ENCODE results near the gene CORO6.

The CORO6 gene

DNA sequence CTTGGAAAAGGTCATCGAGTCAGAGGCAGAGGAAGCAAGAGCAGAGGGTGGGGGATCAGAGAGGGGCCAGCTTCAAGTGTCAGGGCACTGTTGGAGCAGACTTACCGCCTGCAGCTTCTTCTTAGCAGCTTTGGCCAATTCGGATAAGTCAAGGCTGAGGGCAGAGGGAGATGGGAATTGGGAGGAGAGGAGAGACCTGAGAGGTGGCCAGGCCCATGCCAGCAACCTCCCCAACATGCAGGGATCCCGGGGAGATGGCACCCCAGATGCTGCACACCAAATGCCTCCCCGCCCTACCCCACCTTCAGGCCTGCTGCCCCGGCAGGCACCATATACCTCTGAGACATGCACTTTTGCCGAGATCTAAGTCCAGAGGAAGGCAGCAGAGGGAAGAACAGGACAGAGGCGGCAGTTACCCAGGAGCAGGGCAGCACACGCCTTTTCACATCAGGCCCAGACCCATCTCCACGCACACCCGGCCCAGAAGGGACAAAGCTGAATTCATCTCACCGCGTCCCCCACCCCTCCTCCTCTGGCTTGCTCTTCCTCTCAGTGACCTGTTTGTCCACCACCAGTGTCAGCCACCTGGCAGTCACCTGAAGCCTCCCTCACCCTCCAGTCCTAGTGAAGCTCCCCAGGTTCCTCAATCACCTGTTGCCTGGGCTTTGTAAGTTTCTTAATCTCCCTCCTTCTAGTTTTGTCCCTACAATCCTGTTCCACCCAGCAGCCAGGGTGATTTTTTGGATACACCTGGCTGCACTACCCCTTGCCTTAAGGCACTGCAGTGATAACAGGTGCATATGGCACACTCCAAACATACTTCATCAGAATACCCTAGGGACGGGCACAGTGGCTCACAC, 43.9 kb downstream of the CORO6 start:
- FAIRE-seq (no peak), DNase-seq (ENCODE audit: low spot score) (no peak)

DNA sequence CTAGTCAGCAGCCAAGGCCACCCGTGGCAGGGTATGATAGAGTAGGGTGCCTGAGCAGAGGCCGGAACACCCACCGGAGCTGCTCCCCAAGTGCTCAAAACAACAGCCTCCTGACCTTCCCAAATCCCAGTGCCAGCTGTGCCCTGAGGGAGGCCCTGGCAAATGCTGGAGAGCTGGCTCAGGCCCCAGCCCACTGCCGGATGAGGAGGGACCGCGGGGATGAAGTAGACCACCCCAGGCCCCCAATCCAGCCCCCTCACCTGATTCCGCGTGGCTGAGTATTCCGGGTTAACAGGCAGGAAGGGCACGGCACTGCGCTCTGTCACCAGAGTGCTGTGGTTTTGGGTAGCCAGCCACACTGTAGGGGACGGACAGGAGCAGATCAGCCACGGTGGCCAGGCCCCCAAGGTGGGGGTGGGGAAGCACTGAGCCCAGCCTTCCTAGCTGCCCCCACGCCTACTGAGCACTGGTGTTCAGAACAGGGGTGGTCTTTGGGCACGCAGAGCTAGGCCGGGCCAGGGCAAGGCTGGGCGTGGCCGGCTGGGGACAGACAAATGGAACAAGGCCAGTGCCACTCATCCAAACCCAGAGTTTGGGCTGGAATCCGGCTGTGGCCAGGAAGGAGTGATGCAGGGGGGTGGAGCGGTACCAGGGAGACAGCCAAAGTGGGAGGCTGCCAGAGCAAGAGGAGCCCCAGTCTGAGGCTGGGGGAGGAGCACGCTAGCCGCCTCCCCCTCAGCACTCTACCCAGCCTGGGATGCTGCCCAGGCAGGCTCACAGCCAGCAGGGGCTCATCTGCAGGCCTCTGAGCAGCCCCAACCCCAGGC, 45.1 kb downstream of the CORO6 start:
- DNase-seq (ENCODE audit: low spot score) = no peak
- FAIRE-seq = peak; percentile 30

DNA sequence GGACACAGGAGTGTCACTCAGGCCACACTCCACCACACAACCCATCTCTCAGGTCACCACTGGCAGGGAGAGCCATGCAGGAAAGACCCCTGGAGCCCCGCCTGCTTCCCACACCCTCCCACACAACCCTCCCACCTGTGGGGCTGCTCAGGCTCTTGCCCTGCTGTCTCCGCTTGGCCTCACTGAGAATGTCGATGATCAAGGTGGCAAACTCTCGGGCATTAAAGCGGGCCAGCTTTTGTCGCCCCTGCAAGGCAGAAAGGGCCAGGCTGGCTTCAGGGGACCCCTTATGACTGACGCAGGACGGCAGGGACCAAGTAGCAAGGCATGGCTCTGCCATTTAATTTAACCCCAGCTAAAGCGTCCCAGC, 45.7 kb downstream of the CORO6 start:
- DNase-seq (ENCODE audit: low spot score) (no peak), FAIRE-seq (no peak)

DNA sequence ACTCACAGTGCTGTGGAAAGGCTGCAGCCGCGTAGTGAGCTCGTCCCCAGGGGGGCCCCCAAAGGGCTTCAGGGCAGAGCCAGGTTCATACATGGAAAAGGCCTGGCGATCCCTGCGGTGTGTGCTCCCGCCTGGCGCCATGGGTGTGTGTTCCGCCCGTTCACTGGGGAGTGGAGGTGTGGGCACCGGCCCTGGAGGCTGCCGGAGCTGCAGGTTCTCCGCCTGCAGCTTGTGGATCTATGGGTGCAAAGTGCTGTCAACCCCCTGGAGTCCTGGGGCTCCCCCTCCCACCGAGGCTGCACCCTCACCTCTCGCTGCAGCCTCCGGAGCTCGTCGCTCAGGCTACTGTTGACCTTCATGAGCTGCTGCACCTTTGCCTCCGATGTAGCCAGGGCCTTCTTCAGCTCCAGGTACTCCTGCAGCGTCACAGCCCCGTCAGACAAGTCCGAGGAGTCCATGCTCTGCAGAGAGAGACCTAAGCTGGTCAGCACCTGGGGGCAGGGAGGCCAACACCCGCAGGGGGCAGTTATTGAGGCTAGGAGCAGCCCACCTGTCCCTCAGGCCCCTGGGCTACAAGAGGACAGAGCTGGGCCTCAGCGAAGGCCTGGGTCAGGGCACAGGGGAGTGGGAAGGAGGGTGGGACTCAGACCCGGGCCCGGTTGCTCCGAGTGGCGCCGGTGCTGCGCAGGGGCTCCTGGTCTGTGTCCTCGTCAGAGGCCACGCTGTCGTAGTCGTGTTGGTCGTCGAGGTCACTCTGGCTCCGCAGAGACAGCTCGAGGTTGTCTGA, 46.3 kb downstream of the CORO6 start:
- DNase-seq (ENCODE audit: low spot score) (no peak), FAIRE-seq (no peak)

DNA sequence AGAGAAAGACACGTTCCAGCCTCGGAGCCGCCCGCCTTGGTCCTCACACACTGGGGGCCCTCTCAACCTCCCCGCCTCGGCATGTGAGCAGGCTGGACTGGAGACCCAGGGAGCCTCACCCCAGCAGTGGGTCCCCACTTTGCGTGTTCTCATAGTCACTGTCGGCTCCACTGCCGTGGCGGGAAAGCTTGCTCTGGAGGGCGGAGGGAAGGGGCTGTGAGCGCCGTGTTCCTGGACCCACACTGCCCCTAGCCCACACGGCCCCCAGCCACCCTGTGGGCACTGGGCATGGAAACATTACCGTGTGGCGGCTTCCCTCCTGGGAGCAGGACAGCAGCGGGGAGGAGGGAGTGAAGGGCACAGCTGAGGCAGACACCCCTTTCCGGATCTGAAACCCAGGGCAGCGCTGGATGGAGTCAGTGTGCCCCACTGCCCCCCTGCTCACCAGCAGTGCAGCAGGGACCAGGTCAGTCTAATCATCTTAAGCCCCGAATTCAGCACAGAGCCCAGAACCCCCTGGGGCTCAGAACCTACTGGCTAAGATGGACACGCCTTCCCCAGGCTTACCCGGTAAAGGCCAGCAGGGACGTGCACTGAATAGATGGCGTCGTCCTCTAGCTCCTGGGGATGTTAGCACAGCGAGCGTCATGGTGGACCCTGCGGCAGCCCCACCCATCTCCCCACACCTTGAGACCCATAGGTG, 47.0 kb downstream of the CORO6 start:
- FAIRE-seq (peak; percentile 48), DNase-seq (ENCODE audit: low spot score) (no peak)

DNA sequence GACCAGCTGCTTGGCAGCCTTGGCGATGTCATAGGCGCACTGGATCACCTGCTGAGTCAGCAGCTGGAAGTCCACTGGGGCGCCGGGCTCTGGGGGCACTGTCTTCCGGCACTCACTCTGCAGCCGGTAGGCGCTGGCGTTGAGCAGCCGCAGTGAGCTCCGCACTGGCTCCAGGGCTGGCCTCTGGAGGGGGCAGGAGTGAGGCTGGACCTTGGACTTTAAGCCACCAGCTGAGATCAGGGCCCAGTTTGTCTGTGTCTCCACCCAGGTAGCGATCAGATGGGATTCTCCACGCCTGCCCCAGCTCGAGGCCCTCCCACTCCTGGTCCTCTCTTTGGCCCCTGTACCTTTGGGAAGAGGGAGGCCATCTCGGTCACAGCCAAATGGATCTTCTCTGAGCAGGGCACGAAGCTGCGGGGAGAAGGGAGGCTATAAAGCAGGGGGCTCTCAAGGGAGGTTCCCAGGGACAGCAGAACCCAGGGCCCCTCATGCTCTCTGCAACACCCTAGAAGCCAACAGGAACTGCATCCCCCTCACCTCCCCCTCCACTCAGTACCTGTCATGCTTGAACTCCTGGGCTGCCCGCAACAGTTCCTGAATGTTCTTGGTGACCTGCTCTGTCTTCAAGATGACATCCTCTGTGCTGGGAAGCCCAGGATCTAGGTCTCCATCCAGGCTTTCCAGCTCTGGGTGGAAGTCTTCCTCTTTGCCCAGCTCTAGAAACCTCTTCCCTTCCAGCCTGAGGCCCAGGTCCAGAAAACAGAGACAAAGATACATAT, 47.8 kb downstream of the CORO6 start:
- DNase-seq (ENCODE audit: low spot score) = no peak
- no peak for FAIRE-seq

DNA sequence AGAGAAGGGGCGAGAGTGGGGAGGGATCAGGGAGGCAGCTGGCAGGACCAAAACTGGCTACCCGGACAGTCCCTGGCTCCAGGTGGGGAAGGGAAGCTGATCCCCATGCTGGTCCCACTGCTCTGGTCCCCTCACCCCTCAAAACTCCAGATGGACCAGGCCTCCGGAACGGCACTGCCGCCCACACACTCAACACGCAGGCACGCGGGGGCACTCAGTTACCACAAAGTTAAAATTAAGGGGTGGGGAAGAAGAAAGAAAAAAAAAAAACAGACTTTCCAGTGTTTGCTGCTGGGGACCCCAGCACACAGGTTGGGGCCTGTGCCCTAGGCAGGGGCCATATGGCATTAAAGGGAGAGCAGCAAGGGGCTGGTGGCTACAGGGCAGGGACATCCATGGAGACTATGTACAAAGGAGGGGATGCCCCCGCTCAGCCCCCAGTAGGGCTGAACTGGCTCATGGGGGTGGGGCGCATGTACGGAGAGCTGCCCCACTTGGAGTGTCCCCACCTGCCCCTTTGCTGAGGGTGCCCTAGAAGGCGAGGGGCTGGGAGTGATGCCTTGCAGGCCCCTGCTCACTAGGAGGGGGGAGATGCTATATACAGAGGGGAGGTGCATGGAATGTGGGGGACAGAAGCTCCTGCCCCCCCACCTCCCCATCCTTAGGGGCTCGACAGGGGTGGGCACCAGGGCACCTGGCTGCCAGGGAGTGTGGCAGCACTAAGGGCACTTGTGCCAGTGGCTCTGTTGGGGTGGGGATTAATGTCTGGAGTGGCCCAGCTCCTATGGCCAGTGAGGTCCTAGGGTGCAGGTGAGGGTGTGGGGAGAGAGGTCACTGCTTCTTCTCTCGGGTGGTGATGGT, 48.6 kb downstream of the CORO6 start:
- DNase-seq (ENCODE audit: low spot score) = no peak
- FAIRE-seq = no peak

DNA sequence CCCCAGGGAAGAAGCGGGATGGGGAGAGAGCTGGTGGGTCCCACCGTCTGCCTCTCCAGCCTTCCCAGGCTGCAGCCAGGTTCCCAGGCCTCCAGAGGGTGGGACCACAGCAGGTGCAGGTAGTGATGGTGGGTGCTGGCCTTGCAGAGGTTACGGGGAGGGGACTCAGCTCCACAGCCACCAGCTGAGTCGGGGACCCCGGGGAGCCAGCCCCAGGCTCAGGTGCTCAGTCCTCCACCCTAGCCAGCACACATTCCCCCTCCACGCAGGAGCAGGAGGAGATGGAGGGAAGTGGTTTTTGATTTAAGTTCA, 49.2 kb downstream of the CORO6 start:
- FAIRE-seq = no peak
- no peak for DNase-seq (ENCODE audit: low spot score)

DNA sequence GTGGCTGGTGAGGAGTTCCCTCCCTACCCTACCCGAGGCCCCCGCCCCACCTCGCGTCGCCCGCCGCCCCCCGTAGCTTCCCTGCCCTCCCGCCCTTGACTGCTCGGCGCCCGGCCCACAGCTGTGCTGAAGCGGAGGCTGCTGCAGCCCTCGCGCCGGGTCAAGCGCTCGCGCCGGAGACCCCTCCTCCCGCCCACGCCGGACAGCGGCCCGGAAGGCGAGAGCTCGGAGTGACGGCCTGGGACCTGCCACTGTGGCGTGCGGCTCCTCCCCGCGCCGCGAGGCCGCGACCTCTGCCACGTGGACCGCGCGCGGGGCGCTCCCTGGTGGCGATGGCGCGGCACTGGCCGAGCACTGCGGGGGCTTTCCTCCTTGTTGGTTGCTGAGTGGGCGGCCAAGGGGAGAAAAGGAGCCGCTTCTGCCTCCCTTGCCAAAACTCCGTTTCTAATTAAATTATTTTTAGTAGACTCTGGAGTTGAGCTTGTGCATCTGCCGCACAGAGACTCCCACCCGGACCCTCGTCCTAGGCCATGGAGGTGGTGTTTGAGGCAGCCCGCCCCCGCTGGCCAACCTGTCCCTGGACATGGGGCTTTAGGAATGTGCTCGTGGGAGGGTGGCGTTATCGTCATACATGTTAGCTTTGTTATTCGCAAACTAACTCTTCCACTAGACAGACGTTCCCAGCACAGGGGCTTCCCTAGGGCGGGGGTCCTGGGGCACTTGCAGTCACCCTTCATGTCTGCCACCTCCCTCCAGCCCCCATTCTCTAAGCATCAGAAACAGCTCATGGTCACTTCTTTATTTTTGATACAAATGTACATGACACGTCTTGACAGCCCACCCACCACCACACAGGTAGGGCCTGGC, 49.8 kb downstream of the CORO6 start:
- FAIRE-seq (no peak), DNase-seq (ENCODE audit: low spot score) (no peak)

DNA sequence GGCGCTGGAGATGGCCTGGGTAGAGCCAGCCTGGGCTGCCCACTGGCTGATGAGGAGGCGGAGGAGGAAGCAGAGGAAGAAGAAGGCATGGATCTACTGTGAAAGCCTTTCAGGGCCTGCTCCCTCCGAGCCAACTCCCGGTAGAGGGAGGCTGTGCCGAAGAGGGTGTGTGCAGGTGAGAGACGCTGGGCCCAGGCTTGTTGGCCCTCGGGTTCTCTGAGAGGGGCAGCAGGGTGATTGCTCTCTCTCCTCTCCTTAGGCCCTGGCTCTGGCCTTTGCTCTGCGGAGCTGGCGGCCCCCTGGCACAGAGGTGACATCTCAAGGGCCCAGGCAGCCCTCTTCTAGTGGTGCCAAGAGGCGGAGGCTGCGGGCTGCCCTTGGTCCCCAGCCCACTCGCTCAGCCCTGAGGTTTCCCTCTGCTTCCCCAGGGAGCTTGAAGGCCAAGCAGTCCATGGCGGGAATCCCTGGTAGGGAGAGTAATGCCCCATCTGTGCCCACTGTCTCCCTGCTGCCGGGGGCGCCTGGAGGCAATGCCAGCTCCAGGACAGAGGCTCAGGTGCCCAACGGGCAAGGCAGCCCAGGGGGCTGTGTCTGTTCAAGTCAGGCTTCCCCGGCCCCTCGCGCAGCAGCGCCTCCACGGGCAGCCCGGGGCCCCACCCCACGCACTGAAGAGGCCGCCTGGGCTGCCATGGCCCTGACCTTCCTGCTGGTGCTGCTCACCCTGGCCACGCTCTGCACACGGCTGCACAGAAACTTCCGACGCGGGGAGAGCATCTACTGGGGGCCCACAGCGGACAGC, 50.6 kb downstream of the CORO6 start:
- DNase-seq (ENCODE audit: low spot score) (no peak), FAIRE-seq (no peak)

DNA sequence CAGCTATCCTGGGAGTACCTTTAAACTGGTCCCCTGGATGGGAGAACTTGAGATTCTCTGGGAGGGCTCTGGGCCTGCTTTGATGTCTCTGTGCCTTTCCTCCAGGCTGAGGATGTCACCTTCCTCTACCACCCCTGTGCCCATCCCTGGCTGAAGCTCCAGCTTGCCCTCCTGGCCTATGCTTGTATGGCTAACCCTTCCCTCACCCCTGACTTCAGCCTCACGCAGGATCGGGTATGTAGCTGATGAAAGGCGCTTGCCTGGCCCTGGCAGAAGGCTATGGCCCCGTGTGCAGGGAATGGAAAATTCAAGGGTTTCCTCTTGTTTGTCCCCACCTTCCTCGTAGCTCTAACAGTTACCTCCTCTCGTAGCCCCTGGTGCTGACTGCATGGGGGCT, 51.2 kb downstream of the CORO6 start:
- FAIRE-seq (no peak), DNase-seq (ENCODE audit: low spot score) (no peak)

DNA sequence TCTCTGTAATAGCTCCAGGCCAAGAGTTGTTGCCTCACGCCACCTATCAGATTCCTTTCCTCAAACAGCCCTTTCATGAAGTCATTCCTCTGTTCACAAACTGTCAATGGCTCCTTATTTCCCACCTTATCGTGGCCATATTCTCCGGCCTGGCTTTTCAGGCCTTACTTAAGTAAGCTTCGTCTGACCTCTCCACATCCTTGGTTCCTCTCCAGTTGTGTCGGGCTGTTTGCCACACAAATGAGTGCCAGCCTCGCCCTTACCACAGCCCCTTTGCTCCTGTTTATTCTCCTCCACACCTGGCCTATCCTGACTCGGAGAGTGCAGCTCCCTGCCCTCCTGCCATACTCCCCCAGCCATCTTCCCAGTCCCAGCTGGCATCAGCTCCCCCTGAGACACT, 52.2 kb downstream of the CORO6 start:
- DNase-seq (ENCODE audit: low spot score) (no peak), FAIRE-seq (no peak)

DNA sequence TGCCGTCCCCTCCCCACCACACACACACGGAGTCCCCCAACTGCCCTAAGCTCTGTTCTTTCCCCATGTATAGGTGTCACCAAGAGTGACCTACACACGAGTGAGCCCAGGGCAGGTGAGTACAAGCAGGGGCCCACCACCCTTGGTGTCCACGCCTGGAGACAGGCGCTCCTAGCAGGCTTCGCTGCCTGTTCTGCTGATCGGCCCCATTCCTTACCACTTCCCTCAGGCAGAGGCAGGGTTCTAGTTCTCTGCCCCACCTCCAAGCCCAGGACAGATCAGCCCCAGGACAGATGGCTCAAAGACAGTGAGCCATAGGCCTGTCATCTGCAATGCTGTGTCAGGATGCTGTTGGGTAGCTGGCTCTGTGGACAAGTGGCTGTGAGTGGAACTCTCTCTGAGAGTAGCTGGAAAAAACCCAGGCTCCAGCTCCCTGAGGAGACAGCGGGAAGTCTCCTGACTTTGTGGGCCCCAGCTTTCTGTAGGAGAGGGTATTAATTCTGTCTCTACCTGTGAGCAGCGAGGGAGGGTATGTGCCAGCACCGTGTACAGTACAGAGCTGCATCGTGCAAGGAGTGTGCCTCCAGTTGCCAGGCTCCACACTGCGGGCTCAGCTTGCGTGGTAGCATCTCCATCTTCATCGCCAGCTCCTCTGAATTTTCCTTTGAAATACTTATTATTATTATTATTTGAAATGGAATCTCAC, 53.3 kb downstream of the CORO6 start:
- DNase-seq (ENCODE audit: low spot score) (no peak), FAIRE-seq (no peak)

DNA sequence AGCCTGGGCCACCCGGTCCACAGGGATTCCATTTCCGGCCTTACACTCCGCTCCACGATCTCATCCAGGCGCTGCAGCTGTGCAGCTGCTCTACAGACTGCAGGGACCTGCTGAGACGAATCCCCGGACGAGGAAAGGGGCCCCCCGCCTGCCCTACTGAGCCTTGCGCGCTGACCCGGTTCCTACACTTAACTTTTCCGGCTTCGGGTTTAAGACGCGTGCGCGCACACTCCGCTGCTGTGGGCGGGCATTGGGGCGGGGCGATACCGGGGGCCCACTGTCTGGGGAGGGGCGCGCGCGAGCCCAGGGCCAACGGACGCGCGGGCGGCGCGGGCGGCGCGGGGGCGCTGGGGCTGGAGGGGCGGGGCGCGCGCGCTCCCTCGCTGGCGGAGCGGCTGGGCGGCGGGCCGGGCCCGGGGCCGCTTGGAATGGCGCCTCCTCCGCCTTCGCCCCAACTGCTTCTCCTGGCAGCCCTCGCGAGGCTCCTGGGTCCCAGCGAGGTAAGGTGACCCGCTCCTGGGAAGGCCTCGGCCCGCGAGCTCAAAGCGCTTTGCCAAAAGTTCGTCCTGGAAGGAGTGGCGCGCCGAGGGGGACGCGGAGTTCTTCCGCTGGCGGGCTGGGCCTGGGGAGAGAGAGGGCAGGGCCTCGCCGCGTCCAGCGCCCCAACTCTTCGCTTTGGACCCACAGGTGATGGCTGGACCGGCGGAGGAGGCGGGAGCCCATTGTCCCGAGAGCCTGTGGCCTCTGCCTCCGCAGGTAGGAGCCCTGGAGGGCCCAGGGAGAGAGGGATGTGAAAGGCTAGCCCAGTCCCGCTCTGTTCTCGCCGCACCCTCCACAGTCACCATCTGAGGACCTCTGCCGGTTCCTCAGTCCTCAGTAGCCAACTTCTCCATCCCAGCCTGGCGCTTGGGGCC, 54.1 kb downstream of the CORO6 start, which contains the start of gene TP53I13:
TP53I13 (plus strand) TSS at position 371 of the 914 bp plus-strand sequence; CDS start at position 429, 58 bp downstream.
- peak; percentile 93 for DNase-seq (ENCODE audit: low spot score)

DNA sequence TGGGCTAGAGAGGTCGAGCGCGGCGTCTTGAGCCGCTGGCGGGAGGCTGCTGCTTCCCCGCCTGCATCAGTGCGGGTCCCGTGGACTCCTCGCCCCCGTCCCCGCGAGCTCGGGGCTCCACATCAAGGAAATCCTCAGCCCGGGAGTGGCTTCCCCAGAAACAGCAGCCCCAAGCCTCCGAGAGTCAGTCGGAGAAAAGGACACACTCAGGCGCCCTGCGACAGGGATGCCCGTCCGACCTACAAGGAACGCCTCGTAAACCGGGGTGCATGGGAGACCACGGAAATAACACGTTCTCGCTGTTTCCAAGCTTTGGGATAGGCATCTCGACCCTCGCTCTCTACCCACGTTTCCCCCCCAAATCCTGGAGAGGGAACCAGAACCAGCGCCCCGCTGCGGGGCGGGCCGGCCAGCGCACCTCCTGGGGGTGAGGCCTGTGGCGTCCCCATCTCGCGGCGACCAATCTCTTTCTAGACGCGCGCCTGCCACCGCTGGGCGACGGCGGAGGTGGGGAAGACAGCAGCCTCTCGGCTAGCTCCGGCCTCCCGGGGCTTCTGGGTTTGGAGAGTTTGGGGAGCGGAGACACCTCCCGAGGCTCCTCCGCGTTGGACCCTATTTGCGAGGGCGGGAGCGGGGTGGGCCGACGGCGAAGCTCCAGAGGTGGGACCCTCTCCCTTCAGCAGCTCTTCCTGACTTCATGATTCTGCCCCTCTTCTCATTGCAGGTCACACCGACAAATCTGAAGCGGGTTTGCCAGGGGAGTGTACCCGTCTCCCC, 55.0 kb downstream of the CORO6 start:
- DNase-seq (ENCODE audit: low spot score) = peak; percentile 81
- no peak for FAIRE-seq

More for the DNA sequence above, 54.1 kb downstream of the CORO6 start, which contains the start of gene TP53I13:
- no peak for FAIRE-seq

DNA sequence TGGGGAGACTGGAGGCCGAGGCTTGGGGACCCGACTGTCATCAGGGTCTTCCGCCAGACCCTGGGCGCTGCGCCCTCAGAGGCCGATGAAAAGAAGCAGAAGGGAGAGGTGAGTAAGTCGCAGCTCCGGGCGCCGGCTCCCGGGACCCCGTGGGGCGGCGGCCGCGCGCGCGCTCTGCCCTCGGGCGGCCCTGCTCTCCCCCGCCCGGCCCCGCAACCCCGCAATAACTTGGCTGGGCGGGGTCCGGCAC, 55.5 kb downstream of the CORO6 start:
- no peak for FAIRE-seq

More for the DNA sequence above, 55.5 kb downstream of the CORO6 start:
- no peak for DNase-seq (ENCODE audit: low spot score)
